Measurements from ENCODE around the gene DRC1. TPM values are rescaled to one million over a fixed set of nuclear protein-coding genes. Genes with fewer than 3 reads are reported as not detected.

The DRC1 gene
- total and polyA plus RNA-seq, 8 donors, result 0.92 to 7.9 (median 4.5) TPM; not detected in 1

DNA sequence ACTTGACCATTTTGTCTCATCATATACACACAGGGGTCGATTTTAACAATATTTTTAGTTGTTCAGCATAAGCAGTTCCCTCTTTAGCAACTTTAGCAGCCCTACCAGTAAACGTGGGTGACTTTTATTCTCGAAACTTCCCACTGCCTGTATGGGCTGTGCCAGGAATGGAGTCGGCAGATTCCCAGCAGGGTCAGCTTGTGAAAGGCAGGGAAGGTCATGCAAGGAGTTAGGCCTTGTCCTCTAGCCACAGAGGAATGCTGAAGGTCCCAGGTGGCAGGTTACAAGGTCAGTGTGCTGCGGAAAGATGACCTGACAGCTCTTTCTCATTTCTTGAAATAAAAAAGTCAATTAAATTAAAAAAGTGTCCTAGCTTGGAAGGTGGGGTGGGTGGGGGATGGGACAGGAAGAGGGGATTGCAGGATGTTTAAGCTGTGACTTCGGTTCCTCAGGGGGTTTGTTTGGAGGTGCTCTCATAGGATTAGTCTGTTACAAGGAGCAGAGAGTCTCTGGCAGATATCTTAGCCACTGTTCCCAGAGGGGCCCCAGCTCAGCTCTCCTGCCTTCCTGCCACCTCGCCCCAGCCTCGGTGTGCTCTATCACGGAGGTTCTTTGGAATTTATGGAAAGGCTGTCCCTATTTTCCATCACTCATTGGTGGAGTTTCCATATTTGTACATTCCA is 21.4 kb downstream of the DRC1 start:
- no peak overlapping the region for H3K27ac ChIP-seq
- no peak for ATAC-seq
- no peaks in the 10 kb centered on the region for H3K27me3 ChIP-seq
- no peak overlapping the region for H3K4me3 ChIP-seq
- no peaks in the 10 kb centered on the region for H3K9me3 ChIP-seq
- TF ChIP-seq CTCF (IDR thresholded peaks at IDR 0.05), result no peak
- no peaks in the 10 kb centered on the region for H3K36me3 ChIP-seq
- no peaks in the 10 kb centered on the region for H3K4me1 ChIP-seq
- DNase-seq, result no peak
- intact Hi-C loops (cut with DNase I), result no loop called here

DNA sequence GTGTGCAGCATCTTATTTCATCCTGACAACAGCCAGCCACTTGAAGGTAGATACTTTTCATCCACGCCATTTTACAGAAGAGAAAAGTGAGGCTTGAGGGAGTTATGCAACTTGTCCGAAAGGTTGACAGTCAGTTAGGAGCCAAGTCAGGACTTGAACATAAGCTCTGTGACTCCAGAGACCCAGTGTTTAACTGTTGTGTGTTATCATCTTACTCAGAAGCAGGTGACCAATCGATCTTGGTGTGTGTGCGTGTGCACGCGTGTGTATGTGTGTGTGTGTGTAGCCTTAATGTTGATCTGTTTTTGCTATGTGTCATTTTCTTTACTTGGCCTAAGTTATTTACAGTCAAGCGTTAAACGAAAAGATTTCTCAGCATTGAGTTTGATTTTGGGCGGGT is 22.0 kb downstream of the DRC1 start:
- no peaks in the 10 kb centered on the region for H3K4me1 ChIP-seq
- no peaks in the 10 kb centered on the region for H3K36me3 ChIP-seq
- no peak for ATAC-seq
- H3K27me3 ChIP-seq, result no peaks in the 10 kb centered on the region
- TF ChIP-seq CTCF (IDR thresholded peaks at IDR 0.05), result no peak
- H3K4me3 ChIP-seq, result no peak overlapping the region
- H3K9me3 ChIP-seq, result no peaks in the 10 kb centered on the region
- DNase-seq, result no peak
- H3K27ac ChIP-seq, result no peak overlapping the region
- intact Hi-C loops (cut with DNase I), result no loop called here

- Histone ChIP-seq H3K9me3 (no peaks in the 10 kb centered on the region), H3K27ac (no peak overlapping the region), H3K4me3 (no peak overlapping the region), H3K27me3 (no peaks in the 10 kb centered on the region), H3K36me3 (no peaks in the 10 kb centered on the region), H3K4me1 (no peaks in the 10 kb centered on the region)
- intact Hi-C loops (cut with DNase I), result no loop called here
- DNase-seq (no peak), ATAC-seq (no peak)
- TF ChIP-seq CTCF (IDR thresholded peaks at IDR 0.05), result no peak
Measured at GRCh38 chr2:26424221-26424620, 22.5 kb downstream of the DRC1 start.

DNA sequence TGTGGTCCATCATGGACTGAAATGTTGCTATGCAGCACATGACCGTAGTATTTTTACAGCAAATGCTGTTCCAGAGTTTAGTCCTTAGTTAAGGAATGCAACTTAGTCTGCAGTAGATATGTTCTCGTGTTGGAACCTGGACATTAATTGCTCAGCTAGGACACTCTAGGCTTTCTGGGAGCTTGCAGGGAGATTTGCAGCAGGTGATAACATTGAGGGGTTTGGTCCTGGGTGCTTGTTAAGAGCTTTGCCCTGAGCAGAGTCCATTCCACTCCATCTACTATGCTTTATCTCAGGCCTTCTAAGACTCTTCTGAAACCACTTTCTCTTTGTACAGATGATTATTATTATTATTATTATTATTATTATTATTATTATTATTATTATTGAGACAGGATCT is 27.1 kb downstream of the DRC1 start:
- H3K9me3 ChIP-seq, result no peaks in the 10 kb centered on the region
- ATAC-seq (no peak), DNase-seq (no peak)
- no peak for TF ChIP-seq CTCF (IDR thresholded peaks at IDR 0.05)
- no peaks in the 10 kb centered on the region for H3K4me1 ChIP-seq
- H3K4me3 ChIP-seq, result no peak overlapping the region
- no peak overlapping the region for H3K27ac ChIP-seq
- no peaks in the 10 kb centered on the region for H3K36me3 ChIP-seq
- H3K27me3 ChIP-seq, result no peaks in the 10 kb centered on the region
- intact Hi-C loops (cut with DNase I), result no loop called here

DNA sequence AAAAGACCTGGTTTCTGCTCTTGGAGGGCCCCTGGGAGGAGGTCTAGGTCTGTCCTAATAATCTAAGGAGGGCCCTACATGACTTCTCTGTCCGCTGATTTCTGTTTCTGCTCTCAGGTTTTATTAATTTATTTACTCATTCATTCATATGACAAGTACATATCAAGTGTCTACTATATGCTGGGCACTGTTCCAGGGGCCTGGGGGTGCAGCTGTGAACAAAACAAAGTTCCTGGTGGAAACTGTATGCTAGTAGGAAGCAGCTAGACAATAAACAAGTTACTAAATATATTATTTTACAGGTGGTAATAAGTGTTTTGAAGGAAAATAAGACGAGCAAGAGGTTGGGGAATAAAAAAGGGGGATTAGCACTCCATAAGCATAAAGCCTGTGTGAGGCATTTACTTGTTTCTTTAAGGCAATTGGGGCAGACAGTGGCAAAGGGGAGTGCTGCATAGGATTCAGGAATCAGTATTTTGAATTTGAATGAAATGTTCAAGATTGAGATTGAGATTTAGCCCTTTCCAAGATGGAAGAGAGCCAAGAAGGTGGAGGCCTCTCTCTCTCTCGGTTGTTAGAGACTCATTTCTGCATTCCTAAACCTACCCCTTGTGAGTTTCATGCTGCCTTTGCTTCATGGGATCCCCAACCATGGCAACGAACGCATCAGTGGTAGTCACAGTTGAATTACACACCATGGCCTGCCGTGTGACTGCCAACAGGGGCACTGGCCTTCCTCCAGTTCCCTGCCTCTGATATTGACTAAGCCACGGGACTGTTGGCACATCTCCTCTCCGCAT is 28.3 kb downstream of the DRC1 start:
- H3K27me3 ChIP-seq, result no peaks in the 10 kb centered on the region
- intact Hi-C loops (cut with DNase I), result no loop called here
- DNase-seq (peak in 1 of 4 donors; percentile 18), ATAC-seq (no peak)
- no peak for TF ChIP-seq CTCF (IDR thresholded peaks at IDR 0.05)
- H3K4me3 ChIP-seq, result no peak overlapping the region
- H3K36me3 ChIP-seq, result no peaks in the 10 kb centered on the region
- no peaks in the 10 kb centered on the region for H3K4me1 ChIP-seq
- H3K9me3 ChIP-seq, result no peaks in the 10 kb centered on the region
- no peak overlapping the region for H3K27ac ChIP-seq

Data from left lung (tissue), 10 donors.